B cell (primary cell): ENCODE measurements around the gene OR4A15.

Experiments
- EZH2 ChIP-seq: IDR thresholded peaks from 2 replicates; pipeline ENCODE4 v1.6.1; 2012; ENCODE audit warnings: borderline replicate concordance, low read depth, mild to moderate bottlenecking, moderate library complexity, low read length; ENCODE audit not compliant: insufficient read depth, poor library complexity, severe bottlenecking
- TF ChIP-seq, protein P1 (sequence below): fragments of 200-600 bp; IDR thresholded peaks from one replicate; pipeline ENCODE4 v1.8.0; 2022; ENCODE audit warnings: antibody characterized with exemption, mild to moderate bottlenecking

DNA sequence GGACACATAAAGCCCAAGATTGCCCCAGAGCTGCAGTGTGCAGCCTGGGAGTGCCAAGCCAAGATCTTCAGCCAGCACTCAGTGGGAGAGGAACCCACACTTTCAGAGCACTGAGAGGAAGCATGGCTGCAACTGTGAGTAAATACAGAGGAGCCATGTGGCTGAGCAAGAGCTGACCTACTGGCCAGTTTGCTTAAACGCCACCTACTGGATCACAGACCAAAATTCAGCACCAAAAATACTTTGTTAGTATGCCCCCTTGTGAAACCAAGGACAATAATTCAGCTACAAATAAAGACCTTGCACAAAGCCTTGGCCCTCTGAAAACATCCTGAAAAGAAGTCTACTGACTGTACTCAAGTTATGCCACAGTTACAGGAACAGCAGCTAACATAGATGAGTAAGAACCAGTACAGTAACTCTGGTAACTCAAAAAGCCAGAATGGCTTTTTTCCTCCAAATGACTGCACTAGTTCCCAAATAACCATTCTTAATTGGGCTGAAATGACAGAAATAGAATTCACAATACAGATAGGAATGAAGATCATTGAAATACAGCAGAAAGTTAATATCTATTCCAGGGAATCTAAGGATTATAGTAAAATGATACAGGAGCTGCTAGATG, 10.1 kb upstream of the OR4A15 start:
- TF ChIP-seq EZH2: no peak
- TF ChIP-seq, protein P1, sequence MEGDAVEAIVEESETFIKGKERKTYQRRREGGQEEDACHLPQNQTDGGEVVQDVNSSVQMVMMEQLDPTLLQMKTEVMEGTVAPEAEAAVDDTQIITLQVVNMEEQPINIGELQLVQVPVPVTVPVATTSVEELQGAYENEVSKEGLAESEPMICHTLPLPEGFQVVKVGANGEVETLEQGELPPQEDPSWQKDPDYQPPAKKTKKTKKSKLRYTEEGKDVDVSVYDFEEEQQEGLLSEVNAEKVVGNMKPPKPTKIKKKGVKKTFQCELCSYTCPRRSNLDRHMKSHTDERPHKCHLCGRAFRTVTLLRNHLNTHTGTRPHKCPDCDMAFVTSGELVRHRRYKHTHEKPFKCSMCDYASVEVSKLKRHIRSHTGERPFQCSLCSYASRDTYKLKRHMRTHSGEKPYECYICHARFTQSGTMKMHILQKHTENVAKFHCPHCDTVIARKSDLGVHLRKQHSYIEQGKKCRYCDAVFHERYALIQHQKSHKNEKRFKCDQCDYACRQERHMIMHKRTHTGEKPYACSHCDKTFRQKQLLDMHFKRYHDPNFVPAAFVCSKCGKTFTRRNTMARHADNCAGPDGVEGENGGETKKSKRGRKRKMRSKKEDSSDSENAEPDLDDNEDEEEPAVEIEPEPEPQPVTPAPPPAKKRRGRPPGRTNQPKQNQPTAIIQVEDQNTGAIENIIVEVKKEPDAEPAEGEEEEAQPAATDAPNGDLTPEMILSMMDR: no peak
